OCI-LY1 (cell line): Measurements from ENCODE around the gene KCNK17.

ENCODE experiments used
- CTCF ChIP-seq: fragments of 200-600 bp; sonication (generic), shearing (Covaris generic); IDR thresholded peaks from 2 replicates; pipeline ENCODE4 v1.5.1; 2017; ENCODE audit warnings: mild to moderate bottlenecking, antibody characterized with exemption, low read length, moderate library complexity, mixed read lengths
- EZH2 ChIP-seq: fragments of 200-600 bp; sonication (generic), shearing (Covaris generic); IDR thresholded peaks from 2 replicates; pipeline ENCODE4 v1.8.0; 2017; ENCODE audit warnings: borderline replicate concordance, mixed run types, mild to moderate bottlenecking, antibody characterized with exemption, low read length, moderate library complexity, mixed read lengths

DNA sequence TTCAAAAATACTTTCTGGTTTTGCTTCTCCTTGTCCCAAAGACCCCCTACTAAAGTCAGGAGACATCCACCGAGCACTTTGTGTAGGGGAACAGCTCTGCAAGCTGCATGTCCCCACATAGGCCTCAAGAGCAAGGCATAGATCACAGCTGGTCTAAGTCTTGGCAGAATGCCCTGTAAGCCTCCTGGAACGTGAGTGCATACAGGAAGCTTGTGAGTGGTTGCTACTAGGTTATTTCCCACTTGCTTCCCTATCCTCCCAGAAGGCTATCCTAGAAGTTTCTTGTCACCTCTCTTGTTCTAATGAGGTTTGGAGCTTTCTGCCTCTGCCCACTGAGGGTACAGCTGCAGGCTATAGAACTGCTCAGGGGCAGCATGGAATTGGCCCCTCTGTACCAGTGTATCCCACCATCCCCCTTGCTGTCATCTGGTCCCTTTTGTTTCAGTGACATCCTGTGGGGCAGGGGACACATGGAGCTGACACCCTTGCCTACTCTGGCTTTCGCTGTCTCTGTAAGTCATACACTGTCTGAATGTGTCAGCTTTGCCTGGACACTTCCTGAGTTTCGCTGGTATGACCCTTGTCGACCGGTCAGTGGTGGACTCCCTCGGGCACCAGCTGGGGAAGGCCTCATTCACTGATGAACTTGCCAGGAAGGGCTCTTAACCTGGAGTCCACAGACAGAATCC is 43.9 kb upstream of the KCNK17 start:
- TF ChIP-seq CTCF (no peak), EZH2 (no peak)
